Prostate gland (tissue), 2 donors: ENCODE data around the gene ABCB8.

Experiments used
- CTCF ChIP-seq, 4 experiments: fragments of 200-600 bp in 2 of 4; fragments of 450-650 bp in 2 of 4; sonication (generic) in 2 of 4; IDR thresholded peaks; 1 replicate in 3 of 4; 2 replicates in 1 of 4; pipeline ENCODE4 v1.5.1; 2016 to 2019; ENCODE audit warnings: antibody characterized with exemption in 4 of 4, mild to moderate bottlenecking in 2 of 4, moderate library complexity in 2 of 4
- POLR2A ChIP-seq: fragments of 450-650 bp; IDR thresholded peaks from one replicate; pipeline ENCODE4 v1.6.1; 2016; ENCODE audit warnings: antibody characterized with exemption, mild to moderate bottlenecking
- POLR2AphosphoS5 ChIP-seq: sonication (generic); formaldehyde crosslinking; IDR thresholded peaks from one replicate; pipeline ENCODE4 v1.6.1; 2017; ENCODE audit warnings: antibody characterized with exemption

- TF ChIP-seq CTCF (IDR thresholded peaks at IDR 0.05) (no peak), POLR2A (no peak), POLR2AphosphoS5 (no peak)
Observed at GRCh38 chr7:150981644-150982043, 46.6 kb upstream of the ABCB8 start.
